Esophagus squamous epithelium (tissue), 5 donors: ENCODE results near the gene TANGO6. TPM values are rescaled to one million over a fixed set of nuclear protein-coding genes. Genes with fewer than 3 reads are reported as not detected.
A peak's percentile ranks its signal among the peaks of the same experiment; 100 is the strongest.

Experiments used
- DNase-seq: peaks from one replicate; lab custom pipeline; 2025; lab: John Stamatoyannopoulos, UW
- H3K27ac ChIP-seq, 4 donors: fragments of 200-600 bp; sonication (generic); one replicate each; pipeline ENCODE4 v1.5.1; 2016 to 2019; ENCODE audit warnings: mild to moderate bottlenecking in 1 of 4
- H3K27me3 ChIP-seq, 4 donors: fragments of 200-600 bp; sonication (generic); 1 replicate in 3 of 4; 2 replicates in 1 of 4; pipeline versions ENCODE4 v1.5.1 to v1.6.0; 2017 to 2021; ENCODE audit warnings: antibody characterized with exemption in 1 of 4
- H3K36me3 ChIP-seq, 3 donors: fragments of 200-600 bp; sonication (generic); one replicate each; pipeline ENCODE4 v1.5.1; 2016 to 2019
- H3K4me1 ChIP-seq, 3 donors: fragments of 200-600 bp; sonication (generic); one replicate each; pipeline ENCODE4 v1.5.1; 2017 to 2019
- H3K4me3 ChIP-seq, 4 donors: fragments of 200-600 bp; sonication (generic); 1 replicate in 3 of 4; 2 replicates in 1 of 4; pipeline ENCODE4 v1.5.1; 2016 to 2019; ENCODE audit warnings: mild to moderate bottlenecking in 2 of 4, moderate library complexity in 1 of 4
- H3K9me3 ChIP-seq, 3 donors: fragments of 200-600 bp; sonication (generic); one replicate each; pipeline ENCODE4 v1.5.1; 2016 to 2019
- CTCF ChIP-seq, 6 experiments: fragments of 450-650 bp in 4 of 6; fragments of 200-600 bp in 2 of 6; sonication (generic) in 2 of 6; IDR thresholded peaks; one replicate each; pipeline ENCODE4 v1.5.1; 2016 to 2019; ENCODE audit warnings: antibody characterized with exemption in 6 of 6, mild to moderate bottlenecking in 4 of 6, moderate library complexity in 4 of 6
- POLR2A ChIP-seq, 4 donors: fragments of 450-650 bp; IDR thresholded peaks; one replicate each; pipeline ENCODE4 v1.6.1; 2017; ENCODE audit warnings: antibody characterized with exemption in 4 of 4, mild to moderate bottlenecking in 4 of 4, moderate library complexity in 3 of 4
- WGBS, 2 donors: methylation state at CpG; one replicate each; pipeline ENCODE4 v1.1.5; 2018; 5-methylcytosine and 5-hydroxymethylcytosine counted together
- intact Hi-C: fragments of 100-400 bp; cut with DNase I; formaldehyde crosslinking; loops from one replicate; pipeline ENCODE4 v1.15.0; 2022
- total RNA-seq, 4 donors: library from RNA; depleted of rRNA; stranded (reverse); fragments of >200 nt; gene quantifications; one replicate each; pipeline ENCODE4 v1.1.0, GENCODE V29; 2016
- donor health status: DM: yes; HTN: yes; CAD: no.

Gene TANGO6
- total RNA-seq, 4 donors from 2014 or later: 5.5 to 15.8 (median 10.1) TPM

- TF ChIP-seq CTCF (IDR thresholded peaks at IDR 0.05): no peak
- TF ChIP-seq POLR2A (IDR thresholded peaks at IDR 0.05): no peak
- intact Hi-C loops: loop anchor here (10.0 kb wide), 1 partner anchor 105 kb away; no protein-coding TSS in a partner anchor
- no peaks in the 10 kb centered on the region for H3K9me3 ChIP-seq
- 33 to 39% methylated on average over 9 to 11 of the region's 11 CpGs for WGBS, 2 donors
- no peaks in the 10 kb centered on the region for H3K27me3 ChIP-seq
- DNase-seq: no peak
- no peaks in the 10 kb centered on the region for H3K36me3 ChIP-seq
- peak overlapping the region; percentile 39 to 64 (median 43) for H3K27ac ChIP-seq
- peaks cover 8 to 47% (median 9%) of the 10 kb centered on the region in 3 donors for H3K4me1 ChIP-seq
- H3K4me3 ChIP-seq: no peak overlapping the region
These were observed 256.9 kb downstream of the TANGO6 start for GRCh38 chr16:69100071-69100691.

- 2 to 4% methylated on average over 9 of the region's 80 CpGs for WGBS, 2 donors
- Histone ChIP-seq H3K27me3 (peaks cover 0 to 22% (median 0%) of the 10 kb centered on the region in 4 donors), H3K36me3 (peaks cover 0 to 22% (median 14%) of the 10 kb centered on the region in 3 donors), H3K9me3 (no peaks in the 10 kb centered on the region), H3K4me3 (peak within 1 kb of the TSS; percentile 60 to 80 (median 74)), H3K27ac (peak within 1 kb of the TSS; percentile 70 to 91 (median 76)), H3K4me1 (peaks cover 27 to 75% (median 48%) of the 10 kb centered on the region in 3 donors)
- TF ChIP-seq CTCF (IDR thresholded peaks at IDR 0.05) (peak in 5 of 6 experiments; percentile 14 to 60 (median 45)), POLR2A (IDR thresholded peaks at IDR 0.05) (peak in 2 of 4 donors; percentile 46 to 55)
- DNase-seq: no peak
- intact Hi-C loops: loop anchor here (10.0 kb wide), 1 partner anchor 111 kb away; no protein-coding TSS in a partner anchor
These were observed 262.4 kb downstream of the TANGO6 start, which contains the start of gene HAS3 for GRCh38 chr16:69105501-69106361. Gene HAS3, plus strand, starts transcription at chr16:69105653. Its CDS starts 3,743 bp downstream, at chr16:69109396.

- intact Hi-C loops: loop anchor here (10.0 kb wide), 1 partner anchor 112 kb away; no protein-coding TSS in a partner anchor
- H3K27me3 ChIP-seq: peaks cover 0 to 22% (median 0%) of the 10 kb centered on the region in 4 donors
- peaks cover 5 to 32% (median 15%) of the 10 kb centered on the region in 3 donors for H3K36me3 ChIP-seq
- peak overlapping the region; percentile 70 to 91 (median 76) for H3K27ac ChIP-seq
- peaks cover 27 to 72% (median 50%) of the 10 kb centered on the region in 3 donors for H3K4me1 ChIP-seq
- TF ChIP-seq POLR2A (IDR thresholded peaks at IDR 0.05) (no peak), CTCF (IDR thresholded peaks at IDR 0.05) (no peak)
- WGBS, 2 donors: 5% methylated on average over 4 of the region's 55 CpGs; no CpG with 5 or more reads in 1 of the 2 donors
- H3K9me3 ChIP-seq: no peaks in the 10 kb centered on the region
- H3K4me3 ChIP-seq: peak overlapping the region; percentile 60 to 80 (median 74)
- DNase-seq: no peak
These were observed 263.4 kb downstream of the TANGO6 start for GRCh38 chr16:69106491-69107315.

- no peak for TF ChIP-seq CTCF (IDR thresholded peaks at IDR 0.05)
- no peak for TF ChIP-seq POLR2A (IDR thresholded peaks at IDR 0.05)
- Histone ChIP-seq H3K36me3 (peaks cover 6 to 36% (median 15%) of the 10 kb centered on the region in 3 donors), H3K9me3 (no peaks in the 10 kb centered on the region), H3K27ac (peak overlapping the region; percentile 70 to 91 (median 76)), H3K27me3 (peaks cover 0 to 22% (median 0%) of the 10 kb centered on the region in 4 donors), H3K4me1 (peaks cover 26 to 77% (median 52%) of the 10 kb centered on the region in 3 donors), H3K4me3 (peak overlapping the region; percentile 60 to 80 (median 74))
- no peak for DNase-seq
- intact Hi-C loops: loop anchor here (10.0 kb wide), 1 partner anchor 113 kb away; no protein-coding TSS in a partner anchor
- WGBS, 2 donors: 0% methylated on average over 17 of the region's 52 CpGs; no CpG with 5 or more reads in 1 of the 2 donors
These were observed 264.1 kb downstream of the TANGO6 start for GRCh38 chr16:69107316-69107962.
